HG02938 (cell line): ENCODE measurements around the gene ALCAM.

Source experiments
- ATAC-seq: cut with Tn5 transposase; IDR thresholded peaks from one replicate; pipeline ENCODE4 v1.9.1; 2021; ENCODE audit warnings: mild to moderate bottlenecking, moderate library complexity; ENCODE audit not compliant: unreplicated experiment

ALCAM gene

GRCh38 chr3:105424412-105425152 lies 57.9 kb downstream of the ALCAM start:
- ATAC-seq = no peak

DNA sequence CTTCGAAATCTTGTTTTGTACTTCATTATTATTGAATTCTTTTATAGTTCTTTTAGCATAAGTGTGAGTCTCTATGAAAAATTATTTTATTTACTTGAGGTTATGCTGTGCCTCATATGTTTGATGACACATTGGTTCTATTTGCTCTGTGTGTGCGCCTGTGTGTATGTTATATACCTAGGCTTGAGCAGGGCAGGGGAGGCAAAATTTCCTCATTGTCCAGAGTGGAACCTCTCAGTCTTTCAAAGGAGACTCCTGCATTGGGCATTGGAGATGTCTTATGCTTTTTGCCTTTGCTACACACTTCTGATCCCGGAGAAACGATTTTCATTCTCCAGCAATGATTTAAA lies 58.4 kb downstream of the ALCAM start:
- no peak for ATAC-seq

DNA sequence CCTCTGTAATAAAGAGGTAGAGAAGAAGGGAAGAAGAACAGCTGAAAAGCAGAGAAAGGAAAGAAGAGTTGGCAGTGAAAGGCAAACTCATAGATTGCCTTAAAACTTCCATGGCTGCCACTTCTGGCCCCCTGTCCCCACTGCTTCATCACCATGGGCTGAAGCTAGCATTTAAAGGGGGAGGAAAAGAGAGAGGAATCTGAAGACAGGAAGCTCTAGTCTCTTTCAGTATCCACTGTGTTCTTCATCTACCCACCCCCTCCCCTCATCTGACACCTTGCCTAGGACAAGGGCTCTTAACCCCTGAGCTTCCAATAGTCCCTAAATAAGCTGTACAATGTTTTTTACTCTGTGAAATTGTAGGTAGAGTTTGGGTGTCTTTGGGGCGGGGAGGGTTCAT lies 60.6 kb downstream of the ALCAM start:
- no peak for ATAC-seq

- ATAC-seq = no peak
Measured at GRCh38 chr3:105429034-105429762, 62.5 kb downstream of the ALCAM start.

GRCh38 chr3:105430455-105430854 lies 63.7 kb downstream of the ALCAM start:
- ATAC-seq = no peak

DNA sequence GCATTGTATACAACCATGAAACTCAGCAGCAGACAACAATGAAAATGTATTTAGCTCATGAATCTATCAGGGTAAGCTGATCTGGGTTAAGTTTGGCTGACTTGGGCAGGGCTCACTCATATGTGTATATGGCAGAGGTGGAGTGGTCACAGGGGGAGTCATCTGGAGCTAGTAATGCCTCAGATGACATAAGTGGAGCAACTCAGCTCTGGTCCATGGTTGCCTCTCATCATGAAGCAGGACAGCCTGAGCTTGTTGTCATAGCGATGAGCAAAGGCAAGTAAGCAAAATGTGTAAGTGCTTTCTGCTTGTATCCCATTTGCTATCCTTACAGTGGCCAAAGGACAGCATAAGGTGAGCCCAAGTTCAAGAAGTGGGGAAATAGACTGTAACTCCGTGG lies 64.5 kb downstream of the ALCAM start:
- peak; percentile 63 for ATAC-seq

- no peak for ATAC-seq
Measured at GRCh38 chr3:105435277-105435676, 68.6 kb downstream of the ALCAM start.

DNA sequence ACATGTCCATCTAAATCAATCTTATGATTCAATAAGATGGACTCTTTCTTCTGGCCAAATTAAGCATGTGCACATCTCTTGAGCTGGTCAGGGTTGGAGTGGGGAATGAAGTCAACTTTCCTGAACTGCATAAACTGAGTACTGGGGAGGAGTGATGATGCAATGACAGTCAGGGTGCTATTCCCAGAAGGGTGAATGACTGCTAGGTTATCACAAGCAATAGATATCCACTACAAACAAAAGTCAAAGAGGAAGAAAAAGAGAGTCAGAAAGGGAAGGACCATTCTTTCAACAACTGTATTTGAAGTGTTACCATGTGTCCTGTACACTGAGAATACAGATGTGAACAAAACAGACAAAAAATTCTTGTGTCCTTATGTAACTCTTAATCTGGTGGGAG lies 70.0 kb downstream of the ALCAM start:
- no peak for ATAC-seq

DNA sequence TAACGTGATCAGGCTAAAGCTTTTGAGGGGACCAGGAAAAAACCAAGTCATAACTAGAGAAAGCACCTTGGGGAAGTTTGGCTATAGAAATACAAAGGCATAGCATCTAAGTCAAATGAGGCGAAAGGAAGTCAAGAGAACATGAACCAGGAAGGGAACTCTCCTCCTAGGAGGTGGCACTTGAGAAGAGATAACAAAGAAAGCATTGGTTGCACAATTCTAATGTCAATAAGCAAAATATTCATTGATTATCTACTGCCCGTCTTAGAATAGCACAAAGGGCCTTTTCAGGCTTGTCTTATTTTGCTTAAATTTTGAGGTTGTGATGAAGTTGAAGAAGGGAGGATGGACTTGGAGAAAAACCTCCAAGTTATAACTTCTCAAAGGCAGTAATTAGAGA lies 73.4 kb downstream of the ALCAM start:
- ATAC-seq = no peak

DNA sequence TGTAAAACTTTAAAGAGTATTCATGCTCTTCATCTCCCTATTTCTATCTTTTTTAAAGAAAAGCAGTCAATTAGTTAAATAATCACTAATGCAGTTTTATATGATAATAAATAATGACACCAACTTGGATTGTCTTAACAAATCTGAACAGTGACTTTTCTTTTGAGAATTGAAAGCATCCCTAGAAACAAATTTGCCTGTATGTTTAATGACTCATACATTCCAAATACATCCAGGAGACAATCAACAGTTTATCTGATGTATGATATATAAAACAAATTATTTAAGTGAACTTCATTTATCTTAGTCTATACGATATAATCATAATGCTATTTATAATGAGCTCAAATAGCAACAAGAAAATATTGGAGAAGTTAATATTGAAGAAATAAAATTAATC lies 78.0 kb downstream of the ALCAM start:
- no peak for ATAC-seq

- no peak for ATAC-seq
Measured at GRCh38 chr3:105448338-105448982, 81.8 kb downstream of the ALCAM start.

GRCh38 chr3:105449414-105449813 lies 82.7 kb downstream of the ALCAM start:
- no peak for ATAC-seq

DNA sequence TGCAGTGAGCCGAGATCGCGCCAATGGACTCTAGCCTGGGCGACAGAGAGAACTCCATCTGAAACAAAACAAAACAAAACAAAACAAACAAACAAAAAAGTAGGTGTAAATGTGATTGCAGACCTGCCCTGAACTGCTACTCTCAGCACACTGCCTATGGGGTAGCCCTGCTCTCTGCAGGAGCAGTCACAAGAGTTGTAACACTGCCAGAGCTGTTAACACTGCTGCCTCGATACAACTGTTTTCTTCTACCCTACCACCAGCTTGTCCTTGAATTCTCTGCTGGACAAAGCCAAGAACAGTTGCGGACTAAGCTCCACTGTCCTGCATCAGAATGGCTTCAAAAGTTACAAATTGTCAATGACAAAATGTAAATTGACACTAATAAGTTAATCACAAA lies 89.3 kb downstream of the ALCAM start:
- ATAC-seq = no peak

GRCh38 chr3:105458518-105459215 lies 92.0 kb downstream of the ALCAM start:
- ATAC-seq = no peak

DNA sequence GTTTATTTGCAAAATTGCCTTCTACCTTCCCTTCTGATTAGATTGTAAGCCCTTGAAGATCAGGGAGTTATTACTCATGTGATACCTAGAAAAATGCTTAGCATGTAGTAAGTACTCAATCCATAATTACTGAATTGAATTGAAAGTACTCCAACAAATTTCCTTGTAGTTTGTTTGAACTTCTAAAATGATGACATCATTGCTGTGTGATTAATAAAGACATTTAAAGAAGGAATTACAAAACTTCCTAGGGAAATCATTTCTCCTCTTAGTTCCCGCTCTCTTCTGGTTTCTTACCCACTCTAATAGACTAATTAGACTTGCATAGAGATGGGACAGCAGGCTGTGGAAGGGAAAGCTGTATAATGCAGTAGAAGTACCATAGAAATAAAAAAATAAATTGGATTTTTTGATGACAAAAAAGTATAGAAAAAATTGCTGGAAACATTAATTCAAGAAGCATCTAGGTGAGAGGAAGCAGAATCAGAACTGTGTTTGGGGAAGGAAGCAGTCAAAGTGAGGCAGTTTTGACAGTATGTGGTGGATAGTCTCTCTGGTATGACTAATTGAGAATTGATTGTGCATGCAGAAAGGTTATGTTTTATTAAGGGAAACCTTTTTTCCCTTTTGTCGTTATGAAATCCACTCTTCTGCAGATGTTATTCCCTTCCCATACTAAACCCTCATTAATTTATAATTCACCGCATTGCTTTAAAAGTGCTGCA lies 93.0 kb downstream of the ALCAM start:
- no peak for ATAC-seq

- no peak for ATAC-seq
Measured at GRCh38 chr3:105463620-105464019, 96.9 kb downstream of the ALCAM start.

- no peak for ATAC-seq
Measured at GRCh38 chr3:105465251-105465853, 98.6 kb downstream of the ALCAM start.

DNA sequence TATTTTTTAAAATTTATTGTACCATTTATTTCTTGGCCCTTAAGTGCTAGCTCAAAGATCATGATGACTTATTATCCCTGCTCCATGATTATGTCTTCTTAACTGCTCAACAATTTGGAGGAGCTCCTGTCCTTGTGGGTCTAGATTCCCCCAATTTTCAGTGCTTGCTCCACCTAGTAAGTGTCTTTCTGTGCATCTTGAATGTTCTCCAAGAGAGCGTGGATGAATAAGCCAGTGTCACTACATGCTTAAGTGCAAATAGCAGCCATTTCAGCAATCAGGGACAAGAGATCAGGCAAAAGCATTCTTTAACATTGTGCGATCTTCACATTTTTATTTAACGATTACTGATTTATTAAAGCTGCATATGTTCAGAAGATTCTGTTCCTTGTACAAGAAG lies 99.4 kb downstream of the ALCAM start:
- no peak for ATAC-seq

DNA sequence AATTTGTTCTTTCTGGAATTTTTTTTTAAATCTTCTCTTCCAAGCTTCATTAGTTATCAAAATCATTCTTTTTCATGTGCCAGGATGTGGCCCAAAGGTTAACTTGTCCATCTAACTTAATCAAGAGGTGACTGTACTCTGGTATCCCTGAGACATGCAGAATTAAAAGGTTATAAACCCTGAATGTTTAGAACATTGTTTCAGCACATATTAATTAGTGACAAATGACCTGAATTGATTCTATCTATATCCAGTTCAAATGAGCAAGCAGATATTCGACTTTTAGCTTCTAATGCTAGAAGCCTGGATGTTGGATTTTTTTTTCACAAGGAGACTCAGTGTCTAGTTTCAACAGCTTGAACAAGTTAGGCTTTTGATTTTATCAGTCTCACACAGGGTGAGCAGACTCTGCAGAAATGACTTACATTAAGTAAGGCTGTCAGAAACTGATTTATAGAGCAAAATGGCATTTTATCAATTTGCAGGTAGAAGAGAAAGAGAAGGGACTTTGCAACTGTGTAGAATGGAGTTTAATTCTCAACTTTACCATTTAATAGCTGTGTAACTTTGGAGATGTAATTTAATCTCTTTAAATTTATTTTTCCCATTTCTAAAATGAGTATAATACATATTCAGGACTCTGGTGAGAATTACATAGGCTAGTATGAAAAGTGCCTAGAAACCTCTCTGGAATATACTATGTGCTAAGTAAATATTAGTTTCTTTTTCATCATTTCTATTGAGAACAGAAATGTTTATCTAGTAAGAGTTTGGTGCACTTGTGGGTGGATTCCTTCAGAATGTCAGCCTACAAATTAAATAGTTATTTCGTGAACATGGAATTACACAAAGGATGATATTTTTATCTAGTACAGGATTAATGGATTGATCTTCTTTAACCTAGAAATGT lies 100.0 kb downstream of the ALCAM start:
- ATAC-seq = no peak
